Measurements from ENCODE around the gene HSPA1B. TPM values are rescaled to one million over a fixed set of nuclear protein-coding genes. Genes with fewer than 3 reads are reported as not detected.
"Not testable (repeated sequence)": the region's sequence is repeated elsewhere in the genome, so short reads cannot be mapped to it uniquely, and the experiment has no call there.

HSPA1B gene
- polyA plus RNA-seq, 2 of the 4 experiments (the other 2 are of a cell fraction) = 70.6 to 125 TPM

GRCh38 chr6:31850765-31851484 is 23.4 kb downstream of the HSPA1B start:
- DNase-seq (ENCODE audit: low read depth in 1 of 2, low spot score in 1 of 2) = no peak
- no peak overlapping the region for H3K27ac ChIP-seq
- H3K4me3 ChIP-seq = no peak overlapping the region
- FAIRE-seq = no peak
- peak in 1 of 2 experiments; percentile 56; a peak in 1 of 6 replicates for ATAC-seq
- H3K4me2 ChIP-seq = peak overlapping the region; percentile 51; the same call in 2 of the 3 replicates
- H3K9me3 ChIP-seq = no peaks in the 10 kb centered on the region
- ChIA-PET CTCF (interaction anchor here (0.6 kb wide), 1 partner anchor 276 kb away, joined by 4 read pairs; no protein-coding TSS in a partner anchor), POLR2A (no interaction called here)
- TF ChIP-seq MAX (IDR thresholded peaks at IDR 0.05) (no peak), CHD4 (IDR thresholded peaks at IDR 0.05; ENCODE audit: borderline replicate concordance) (no peak), HOXB5 (CRISPR knock-in tag; IDR thresholded peaks at IDR 0.05) (no peak), MAZ (IDR thresholded peaks at IDR 0.05; ENCODE audit: borderline replicate concordance, low read depth, low read length) (no peak)
- peaks cover 11% of the 10 kb centered on the region; the same call in 1 of the 3 replicates for H3K4me1 ChIP-seq
- WGBS (ENCODE audit: missing lambda C conversion rate) = 92% methylated on average over 2 of the region's 2 CpGs

GRCh38 chr6:31851485-31851832 is 23.9 kb downstream of the HSPA1B start:
- TF ChIP-seq CHD4 (IDR thresholded peaks at IDR 0.05; ENCODE audit: borderline replicate concordance) = no peak
- TF ChIP-seq RARB (CRISPR knock-in tag; IDR thresholded peaks at IDR 0.05) = no peak
- TF ChIP-seq BHLHE40 (IDR thresholded peaks at IDR 0.05; ENCODE audit: low read depth, low read length) = no peak
- TF ChIP-seq MAFK (IDR thresholded peaks at IDR 0.05; ENCODE audit: partially characterized antibody) = no peak
- TF ChIP-seq POLR2AphosphoS2 (conservative IDR thresholded peaks at IDR 0.05; ENCODE audit: low read length) = no peak
- TF ChIP-seq JUNB (IDR thresholded peaks at IDR 0.05) = no peak
- Histone ChIP-seq H3K4me3 (no peak overlapping the region), H3K4me1 (peaks cover 11% of the 10 kb centered on the region; the same call in 1 of the 3 replicates), H3K9me3 (no peaks in the 10 kb centered on the region), H3K4me2 (peak overlapping the region; percentile 51; the same call in 2 of the 3 replicates), H3K27ac (0 out of 6 replicates have a peak overlapping the region, but pooled peaks of 1 of the 2 experiments have one; percentile 55)
- DNase-seq (ENCODE audit: low read depth in 1 of 2, low spot score in 1 of 2) (no peak), ATAC-seq (peak; percentile 54 to 66; a peak in 4 of 6 replicates), FAIRE-seq (no peak)
- ChIA-PET CTCF (interaction anchor here (0.6 kb wide), 1 partner anchor 275 kb away, joined by 4 read pairs; no protein-coding TSS in a partner anchor), POLR2A (no interaction called here)
- WGBS (ENCODE audit: missing lambda C conversion rate) = 5% methylated on average over 2 of the region's 2 CpGs

GRCh38 chr6:31851980-31852718 is 24.6 kb downstream of the HSPA1B start:
- H3K9me3 ChIP-seq; POLR2A ChIA-PET; H3K4me2 ChIP-seq; CTCF ChIA-PET; FAIRE-seq; DNase-seq (ENCODE audit: low read depth in 1 of 2, low spot score in 1 of 2); H3K4me3 ChIP-seq: not testable (repeated sequence)
- H3K27ac ChIP-seq = peak overlapping the region in 1 of 2 experiments; percentile 55; a peak in 2 of 6 replicates
- peaks cover 11% of the 10 kb centered on the region; the same call in 1 of the 3 replicates for H3K4me1 ChIP-seq
- 90% methylated on average over 10 of the region's 35 CpGs for WGBS (ENCODE audit: missing lambda C conversion rate)
- peak in 1 of 2 experiments; percentile 21; a peak in 1 of 6 replicates for ATAC-seq

GRCh38 chr6:31857774-31858173 is 30.2 kb downstream of the HSPA1B start:
- H3K27ac ChIP-seq; H3K4me1 ChIP-seq; ATAC-seq; H3K4me2 ChIP-seq; FAIRE-seq; POLR2A ChIA-PET; H3K9me3 ChIP-seq; H3K4me3 ChIP-seq; DNase-seq (ENCODE audit: low read depth in 1 of 2, low spot score in 1 of 2): not testable (repeated sequence)
- 90% methylated on average over 8 of the region's 8 CpGs for WGBS (ENCODE audit: missing lambda C conversion rate)
- CTCF ChIA-PET = interaction anchor here (1.1 to 1.2 kb wide), 2 partner anchors 9 to 95 kb away, joined by 3 to 5 read pairs; no protein-coding TSS in a partner anchor

- Histone ChIP-seq H3K27ac (no peak overlapping the region), H3K4me3 (no peak overlapping the region), H3K4me1 (0 out of 3 replicates have a peak, but pooled peaks cover 4% of the 10 kb centered on the region), H3K9me3 (no peaks in the 10 kb centered on the region), H3K4me2 (no peak overlapping the region)
- POLR2A ChIA-PET = no interaction called here
- WGBS (ENCODE audit: missing lambda C conversion rate) = 92% methylated on average over 8 of the region's 8 CpGs
- CTCF ChIA-PET = interaction anchor here (1.0 kb wide), 1 partner anchor 19 kb away, joined by 3 read pairs; no protein-coding TSS in a partner anchor
- DNase-seq (ENCODE audit: low read depth in 1 of 2, low spot score in 1 of 2) = no peak
- no peak for ATAC-seq
- FAIRE-seq = no peak
- no peak for TF ChIP-seq E2F6 (IDR thresholded peaks at IDR 0.05; ENCODE audit: borderline replicate concordance, low read depth)
- no peak for TF ChIP-seq HEYL (CRISPR knock-in tag; IDR thresholded peaks at IDR 0.05)
- TF ChIP-seq EHF (CRISPR knock-in tag; IDR thresholded peaks at IDR 0.05) = no peak
- TF ChIP-seq NFE2L2 (conservative IDR thresholded peaks at IDR 0.05; ENCODE audit: low read length) = no peak
- no peak for TF ChIP-seq SMC3 (IDR thresholded peaks at IDR 0.05)
- TF ChIP-seq EP300 (IDR thresholded peaks at IDR 0.05) = no peak
- no peak for TF ChIP-seq FOXS1 (CRISPR knock-in tag; IDR thresholded peaks at IDR 0.05)
- TF ChIP-seq PBX3 (IDR thresholded peaks at IDR 0.05) = no peak
- TF ChIP-seq BCL3 (IDR thresholded peaks at IDR 0.05) = no peak
- TF ChIP-seq TP53 (CRISPR knock-in tag; IDR thresholded peaks at IDR 0.05) = no peak
- TF ChIP-seq ZC3H11A (IDR thresholded peaks at IDR 0.05) = no peak
- no peak for TF ChIP-seq HES2 (IDR thresholded peaks at IDR 0.05)
- TF ChIP-seq MAZ (IDR thresholded peaks at IDR 0.05; ENCODE audit: borderline replicate concordance, low read depth, low read length) = no peak
- no peak for TF ChIP-seq HOXB5 (CRISPR knock-in tag; IDR thresholded peaks at IDR 0.05)
- no peak for TF ChIP-seq ZSCAN20 (CRISPR knock-in tag; IDR thresholded peaks at IDR 0.05)
Measured at GRCh38 chr6:31858707-31859106, 31.2 kb downstream of the HSPA1B start.

Measured in A549 (cell line).